Right renal pelvis (tissue), 4 donors: ENCODE measurements around the gene ACVRL1. TPM values are rescaled to one million over a fixed set of nuclear protein-coding genes. Genes with fewer than 3 reads are reported as not detected.
A peak's percentile ranks its signal among the peaks of the same experiment; 100 is the strongest.

Source experiments
- DNase-seq, 4 donors: peaks; one replicate each; pipeline ENCODE4 v3.0.0-alpha.2; 2013; ENCODE audit warnings: low read depth in 4 of 4, low spot score in 3 of 4, missing footprints in 1 of 4
- polyA plus RNA-seq, 4 donors: library from polyadenylated mRNA; unstranded; fragments of 120-200 nt; gene quantifications; one replicate each; pipeline ENCODE4 v1.2.1, GENCODE V29; 2013; ENCODE audit not compliant: insufficient read length in 4 of 4

Gene ACVRL1
- polyA plus RNA-seq, 4 donors = 32.8 to 37.8 (median 33.5) TPM

GRCh38 chr12:51954561-51955361, 47.5 kb downstream of the ACVRL1 start:
- DNase-seq = no peak

DNA sequence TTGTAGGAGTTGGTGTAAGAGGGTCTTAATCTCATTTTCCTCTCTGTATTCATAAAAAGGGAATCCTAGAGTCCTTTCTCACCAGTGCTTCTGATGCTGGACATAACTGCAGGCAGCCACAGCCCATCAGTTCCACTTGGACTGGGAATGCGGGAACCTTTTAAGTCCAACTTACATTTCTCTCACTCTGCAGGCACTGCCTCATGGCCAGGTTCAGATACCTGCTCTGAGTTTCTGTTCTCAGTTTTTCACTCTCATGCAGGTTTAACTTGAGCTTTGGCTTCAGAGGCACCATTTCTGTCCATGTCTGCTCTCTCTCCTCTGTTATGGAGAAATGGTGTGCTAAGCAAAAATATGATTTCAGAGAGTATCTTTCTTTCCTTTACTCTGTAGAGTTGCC, 48.4 kb downstream of the ACVRL1 start:
- no peak for DNase-seq

DNA sequence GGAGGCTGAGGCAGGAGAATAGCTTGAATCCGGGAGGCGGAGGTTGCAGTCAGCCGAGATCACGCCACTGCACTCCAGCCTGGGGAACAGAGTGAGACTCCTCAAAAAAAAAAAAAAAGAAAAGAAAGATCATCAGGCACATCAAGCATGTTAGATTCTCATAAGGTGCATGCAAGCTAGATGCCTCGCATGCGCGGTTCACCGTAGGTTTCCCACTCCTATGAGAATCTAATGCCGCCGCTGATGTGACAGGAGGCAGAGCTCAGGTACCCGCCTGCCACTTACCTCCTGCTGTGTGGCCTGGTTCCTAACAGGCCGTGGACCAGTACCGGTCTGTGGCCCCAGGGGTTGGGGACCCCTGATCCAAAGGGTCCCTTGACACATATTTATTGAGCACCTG, 51.2 kb downstream of the ACVRL1 start:
- DNase-seq = no peak

GRCh38 chr12:51959211-51959610, 51.9 kb downstream of the ACVRL1 start:
- DNase-seq = no peak

DNA sequence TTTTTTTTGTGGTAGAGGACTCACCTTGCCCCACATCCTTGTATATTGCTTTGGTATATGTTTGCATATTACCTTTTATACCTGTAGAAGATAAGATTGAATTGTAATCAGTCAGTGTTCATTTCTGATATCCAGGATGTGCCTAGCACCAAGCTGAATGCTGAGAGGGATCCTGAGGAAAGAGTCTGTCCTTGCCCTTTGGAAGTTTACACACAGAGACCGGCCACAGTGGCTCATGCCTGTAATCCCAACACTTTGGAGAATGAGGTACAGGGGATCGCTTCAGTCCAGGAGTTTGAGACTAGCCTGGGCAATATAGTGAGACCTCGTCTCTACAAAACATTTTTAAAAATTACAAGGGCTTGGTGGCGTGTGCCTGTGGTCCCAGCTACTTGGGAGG, 52.6 kb downstream of the ACVRL1 start:
- DNase-seq = no peak

GRCh38 chr12:51960488-51960887, 53.2 kb downstream of the ACVRL1 start:
- DNase-seq = no peak

- no peak for DNase-seq
Measured at GRCh38 chr12:51960890-51961289, 53.6 kb downstream of the ACVRL1 start.

DNA sequence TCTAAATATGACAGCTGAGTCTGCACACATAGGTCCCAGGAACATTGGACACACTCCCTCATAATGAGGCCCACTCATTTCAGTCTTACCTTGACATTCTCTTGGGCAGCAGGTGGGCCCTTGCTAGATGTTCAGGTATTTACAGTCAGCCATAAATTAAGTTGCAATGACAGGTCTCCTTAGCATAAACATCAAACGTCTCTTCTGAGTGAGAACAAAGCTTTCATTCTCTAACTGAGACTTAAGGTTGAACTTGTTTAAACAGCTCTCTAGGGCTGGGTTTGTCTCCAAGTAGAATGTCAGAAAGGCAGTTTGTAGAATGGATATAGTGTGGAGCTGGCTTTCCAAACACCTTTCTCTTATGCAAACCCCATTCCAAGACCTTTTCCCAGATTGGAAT, 54.5 kb downstream of the ACVRL1 start:
- DNase-seq = no peak

DNA sequence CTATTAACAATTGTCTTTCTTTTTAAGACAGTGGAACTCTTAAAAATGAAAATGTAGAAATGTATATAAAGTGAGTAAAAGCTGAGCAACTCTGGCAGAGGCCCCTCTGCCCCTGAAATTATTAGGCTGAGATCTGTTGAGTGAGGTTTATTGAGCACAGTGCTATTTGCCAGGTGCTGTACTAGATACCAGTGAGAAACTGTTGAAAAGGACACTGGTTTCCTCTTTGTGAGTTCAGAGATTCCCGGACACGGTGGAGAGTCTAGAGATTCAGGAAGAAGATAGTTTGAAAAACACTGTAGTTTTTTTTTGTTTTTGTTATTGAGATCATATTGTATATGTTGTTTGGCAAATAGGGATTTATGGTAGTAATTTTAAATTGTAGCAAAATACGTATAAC, 55.4 kb downstream of the ACVRL1 start:
- DNase-seq = no peak

DNA sequence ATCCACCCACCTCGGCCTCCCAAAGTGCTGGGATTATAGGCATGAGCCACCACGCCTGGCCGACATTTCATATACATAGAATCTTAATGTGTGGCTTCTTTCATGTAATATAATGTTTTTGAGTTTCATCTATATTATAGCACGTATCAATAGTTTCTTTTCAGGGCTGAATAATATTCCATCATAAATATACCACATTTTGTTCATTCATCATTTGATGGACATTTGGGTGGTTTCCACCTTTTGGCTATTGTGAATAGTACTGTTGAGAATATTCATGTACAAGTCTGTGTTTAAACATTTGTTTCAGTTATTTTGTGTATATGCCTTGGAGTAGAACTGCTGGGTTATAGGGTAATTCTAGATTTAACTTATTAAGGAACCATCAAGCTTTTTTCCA, 56.2 kb downstream of the ACVRL1 start:
- DNase-seq = no peak

- DNase-seq = no peak
Measured at GRCh38 chr12:51969643-51970042, 62.3 kb downstream of the ACVRL1 start.

GRCh38 chr12:51970904-51971646, 63.8 kb downstream of the ACVRL1 start:
- DNase-seq = peak in 1 of 4 donors; percentile 42

- DNase-seq = no peak
Measured at GRCh38 chr12:51971679-51972421, 64.5 kb downstream of the ACVRL1 start.

DNA sequence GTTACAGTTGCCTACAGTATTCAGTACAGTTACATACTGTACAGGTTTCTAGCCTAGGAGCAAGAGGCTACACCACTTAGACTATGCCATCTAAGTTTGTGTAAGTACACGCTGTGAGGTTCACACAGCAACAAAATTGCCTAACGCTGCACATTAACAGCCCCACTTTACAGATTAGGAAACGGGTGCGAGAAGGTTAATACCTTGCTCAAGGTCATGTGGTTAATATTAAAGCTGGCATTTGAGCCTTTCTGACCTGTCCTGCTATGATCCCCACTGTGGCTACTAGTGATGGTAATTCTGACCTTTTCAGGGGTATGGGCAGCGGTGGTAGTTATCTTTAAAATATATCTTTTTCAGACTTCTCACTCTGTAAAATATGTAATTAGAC, 65.1 kb downstream of the ACVRL1 start:
- no peak for DNase-seq

GRCh38 chr12:51972849-51973273, 65.6 kb downstream of the ACVRL1 start:
- no peak for DNase-seq

Other genes with a start within 250 kb of the ACVRL1 start
- gene FIGNL2, start 58.8 kb upstream of the ACVRL1 start, polyA plus RNA-seq = 1 to 10 TPM; 3.7 to 5.5 (median 4.4) TPM
- gene ANKRD33, start 19.4 kb upstream of the ACVRL1 start, polyA plus RNA-seq = under 1 TPM; 0.15 to 0.35 (median 0.27) TPM
- 10 to 100 TPM; 59.1 to 61.9 (median 59.3) TPM for gene ACVR1B, start 44.2 kb downstream of the ACVRL1 start, polyA plus RNA-seq
- 10 to 100 TPM; 16.6 to 20.8 (median 17.3) TPM for gene TAMALIN, start 99.4 kb downstream of the ACVRL1 start, polyA plus RNA-seq
- gene NR4A1, start 143.9 kb downstream of the ACVRL1 start, polyA plus RNA-seq = 10 to 100 TPM; 11.4 to 46.0 (median 21.5) TPM
- gene ATG101, start 162.5 kb downstream of the ACVRL1 start, polyA plus RNA-seq = 10 to 100 TPM; 25.1 to 29.4 (median 27.7) TPM
- gene SMIM41, start 172.2 kb downstream of the ACVRL1 start, polyA plus RNA-seq = under 1 TPM; 0.30 to 0.65 (median 0.39) TPM